Heart left ventricle (tissue), 13 donors: ENCODE measurements around the gene FRK.

ENCODE experiments used
- CTCF ChIP-seq, 12 donors: fragments of 200-600 bp; sonication (generic) in 4 of 12; IDR thresholded peaks; one replicate each; pipeline versions ENCODE4 v1.5.0 to v1.8.0; 2018 to 2022; ENCODE audit warnings: antibody characterized with exemption in 12 of 12, mild to moderate bottlenecking in 5 of 12
- POLR2A ChIP-seq, 2 donors: fragments of 450-650 bp; IDR thresholded peaks; one replicate each; pipeline ENCODE4 v1.6.1; 2017; ENCODE audit warnings: antibody characterized with exemption in 2 of 2, mild to moderate bottlenecking in 2 of 2, moderate library complexity in 2 of 2
- donor health status: ischemic (EF 13 %, LVEDD 7.1; RV severe dilation, severe dysfunction).
- donor health status: DM: no; HTN: yes; CAD: no.
- donor health status: DM: no; HTN: no; CAD: no.
- donor health status: ischemic (EF 25% LVEDD 6.9; RV normal size, moderate dysfunction).
- donor health status: ischemic (EF 25% LVEDD 5.7; RV mildly dilated, moderate dysfunction).
- donor health status: ischemic (EF 35%, LVEDD 5.7; RV mildly dilated, moderate dysfunction).
- donor health status: nonischemic (EF 11% LVEDD 7.7; RV severe dilation, severe dysfunction).
- donor health status: DM: yes; HTN: yes; CAD: no.
- donor health status: PGD.
- donor health status: ischemic (EF 29% LVEDD 5.4; RV normal size, mild dysfunction).
- donor health status: nonischemic (EF 23%, LVEDD 6.1; RV moderate dilation, normal function).

GRCh38 chr6:116012951-116013350, 47.7 kb downstream of the FRK start:
- TF ChIP-seq CTCF (IDR thresholded peaks at IDR 0.05) (no peak), POLR2A (IDR thresholded peaks at IDR 0.05) (no peak)
